K562 treated with DMSO at 1 percent for 24 hours (cell line): ENCODE results near the gene ZSCAN16. TPM values are rescaled to one million over a fixed set of nuclear protein-coding genes. Genes with fewer than 3 reads are reported as not detected.

ENCODE experiments used
- total RNA-seq: library from RNA; unstranded; fragments of 300-600 nt; gene quantifications from 2 replicates; pipeline ENCODE4 v1.2.3, GENCODE V29; 2022; ENCODE audit warnings: low read depth; ENCODE audit not compliant: insufficient read depth

The ZSCAN16 gene
- not detected in 2 replicates for total RNA-seq

GRCh38 chr6:28124350-28124970, at the start of gene ZSCAN16:
Gene ZSCAN16, plus strand, starts transcription at chr6:28124609. Its CDS starts 835 bp downstream, at chr6:28125444.

GRCh38 chr6:28080381-28080630, 44.1 kb upstream of the ZSCAN16 start, which contains the start of gene ZNF165:
Gene ZNF165, plus strand, starts transcription at chr6:28080568. Its CDS starts 4,913 bp downstream, at chr6:28085481.

GRCh38 chr6:28141500-28142329, 17.3 kb downstream of the ZSCAN16 start, which contains the start of gene ZKSCAN8:
Gene ZKSCAN8, plus strand, starts transcription at chr6:28141883. Its CDS starts 6,525 bp downstream, at chr6:28148408.

Other genes with a start within 250 kb of the ZSCAN16 start
- 0.25 TPM in 1 of 2 replicates, not detected in the other for gene OR2B2, start 212.2 kb upstream of the ZSCAN16 start, total RNA-seq
- 3.2 and 3.7 TPM in 2 replicates for gene OR2B6, start 167.4 kb upstream of the ZSCAN16 start, total RNA-seq
- 2.2 and 3.2 TPM in 2 replicates for gene ZNF165, start 44.0 kb upstream of the ZSCAN16 start, total RNA-seq
- gene ZKSCAN8, start 17.3 kb downstream of the ZSCAN16 start, total RNA-seq, result 16.6 and 16.8 TPM in 2 replicates
- 19.9 and 22.7 TPM in 2 replicates for gene ZSCAN9, start 100.7 kb downstream of the ZSCAN16 start, total RNA-seq
- 6.9 and 8.3 TPM in 2 replicates for gene ZKSCAN4, start 127.7 kb downstream of the ZSCAN16 start, total RNA-seq
- not detected in 2 replicates for gene NKAPL, start 134.7 kb downstream of the ZSCAN16 start, total RNA-seq
- 7.4 and 8.7 TPM in 2 replicates for gene ZSCAN26, start 142.5 kb downstream of the ZSCAN16 start, total RNA-seq
- 9.8 and 11.2 TPM in 2 replicates for gene PGBD1, start 157.0 kb downstream of the ZSCAN16 start, total RNA-seq
- 7.6 and 8.8 TPM in 2 replicates for gene ZSCAN31, start 211.5 kb downstream of the ZSCAN16 start, total RNA-seq
- gene ZKSCAN3, start 225.3 kb downstream of the ZSCAN16 start, total RNA-seq, result 5.1 and 5.2 TPM in 2 replicates